ENCODE measurements around the gene MYO3B.
"Not testable (repeated sequence)": the region's sequence is repeated elsewhere in the genome, so short reads cannot be mapped to it uniquely, and the experiment has no call there.

MYO3B gene

GRCh38 chr2:170263728-170264521 is 86.0 kb downstream of the MYO3B start:
- not testable (repeated sequence) for DNase-seq (ENCODE audit: low read depth)

GRCh38 chr2:170264522-170264860 is 86.5 kb downstream of the MYO3B start:
- no peak for DNase-seq (ENCODE audit: low read depth)

GRCh38 chr2:170264865-170265264 is 86.9 kb downstream of the MYO3B start:
- DNase-seq (ENCODE audit: low read depth): no peak

GRCh38 chr2:170265321-170265720 is 87.4 kb downstream of the MYO3B start:
- no peak for DNase-seq (ENCODE audit: low read depth)

GRCh38 chr2:170266358-170266757 is 88.4 kb downstream of the MYO3B start:
- no peak for DNase-seq (ENCODE audit: low read depth)

GRCh38 chr2:170267071-170267470 is 89.1 kb downstream of the MYO3B start:
- no peak for DNase-seq (ENCODE audit: low read depth)

- no peak for DNase-seq (ENCODE audit: low read depth)
These were observed 92.4 kb downstream of the MYO3B start for GRCh38 chr2:170270278-170270864.

- no peak for DNase-seq (ENCODE audit: low read depth)
These were observed 93.4 kb downstream of the MYO3B start for GRCh38 chr2:170271340-170271739.

- DNase-seq (ENCODE audit: low read depth): no peak
These were observed 98.1 kb downstream of the MYO3B start for GRCh38 chr2:170276056-170276455.

- no peak for DNase-seq (ENCODE audit: low read depth)
These were observed 99.1 kb downstream of the MYO3B start for GRCh38 chr2:170276925-170277629.

- no peak for DNase-seq (ENCODE audit: low read depth)
These were observed 100.0 kb downstream of the MYO3B start for GRCh38 chr2:170277951-170278350.

- DNase-seq (ENCODE audit: low read depth): not testable (repeated sequence)
These were observed 101.7 kb downstream of the MYO3B start for GRCh38 chr2:170279615-170280014.

- no peak for DNase-seq (ENCODE audit: low read depth)
These were observed 104.9 kb downstream of the MYO3B start for GRCh38 chr2:170282851-170283250.

- no peak for DNase-seq (ENCODE audit: low read depth)
These were observed 106.3 kb downstream of the MYO3B start for GRCh38 chr2:170284205-170284604.

GRCh38 chr2:170288859-170289258 is 110.9 kb downstream of the MYO3B start:
- no peak for DNase-seq (ENCODE audit: low read depth)

GRCh38 chr2:170291474-170291873 is 113.5 kb downstream of the MYO3B start:
- no peak for DNase-seq (ENCODE audit: low read depth)

- DNase-seq (ENCODE audit: low read depth): no peak
These were observed 114.5 kb downstream of the MYO3B start for GRCh38 chr2:170292415-170292814.

- DNase-seq (ENCODE audit: low read depth): no peak
These were observed 119.5 kb downstream of the MYO3B start for GRCh38 chr2:170297496-170297895.

GRCh38 chr2:170298115-170298514 is 120.2 kb downstream of the MYO3B start:
- DNase-seq (ENCODE audit: low read depth): no peak

GRCh38 chr2:170298861-170299429 is 121.0 kb downstream of the MYO3B start:
- no peak for DNase-seq (ENCODE audit: low read depth)

GRCh38 chr2:170300993-170301392 is 123.0 kb downstream of the MYO3B start:
- DNase-seq (ENCODE audit: low read depth): no peak

GRCh38 chr2:170301626-170302025 is 123.7 kb downstream of the MYO3B start:
- DNase-seq (ENCODE audit: low read depth): no peak

GRCh38 chr2:170305711-170306110 is 127.8 kb downstream of the MYO3B start:
- DNase-seq (ENCODE audit: low read depth): no peak
